DMS114 treated with DMSO at 0.1 percent for 48 hours (cell line): ENCODE measurements around the gene SLC13A2.
"Not testable (repeated sequence)": the region's sequence is repeated elsewhere in the genome, so short reads cannot be mapped to it uniquely, and the experiment has no call there.

Source experiments
- DNase-seq: peaks from one replicate; lab custom pipeline; 2025; ENCODE audit not compliant: unreplicated experiment; lab: John Stamatoyannopoulos, UW

SLC13A2 gene, protein sequence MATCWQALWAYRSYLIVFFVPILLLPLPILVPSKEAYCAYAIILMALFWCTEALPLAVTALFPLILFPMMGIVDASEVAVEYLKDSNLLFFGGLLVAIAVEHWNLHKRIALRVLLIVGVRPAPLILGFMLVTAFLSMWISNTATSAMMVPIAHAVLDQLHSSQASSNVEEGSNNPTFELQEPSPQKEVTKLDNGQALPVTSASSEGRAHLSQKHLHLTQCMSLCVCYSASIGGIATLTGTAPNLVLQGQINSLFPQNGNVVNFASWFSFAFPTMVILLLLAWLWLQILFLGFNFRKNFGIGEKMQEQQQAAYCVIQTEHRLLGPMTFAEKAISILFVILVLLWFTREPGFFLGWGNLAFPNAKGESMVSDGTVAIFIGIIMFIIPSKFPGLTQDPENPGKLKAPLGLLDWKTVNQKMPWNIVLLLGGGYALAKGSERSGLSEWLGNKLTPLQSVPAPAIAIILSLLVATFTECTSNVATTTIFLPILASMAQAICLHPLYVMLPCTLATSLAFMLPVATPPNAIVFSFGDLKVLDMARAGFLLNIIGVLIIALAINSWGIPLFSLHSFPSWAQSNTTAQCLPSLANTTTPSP

DNA sequence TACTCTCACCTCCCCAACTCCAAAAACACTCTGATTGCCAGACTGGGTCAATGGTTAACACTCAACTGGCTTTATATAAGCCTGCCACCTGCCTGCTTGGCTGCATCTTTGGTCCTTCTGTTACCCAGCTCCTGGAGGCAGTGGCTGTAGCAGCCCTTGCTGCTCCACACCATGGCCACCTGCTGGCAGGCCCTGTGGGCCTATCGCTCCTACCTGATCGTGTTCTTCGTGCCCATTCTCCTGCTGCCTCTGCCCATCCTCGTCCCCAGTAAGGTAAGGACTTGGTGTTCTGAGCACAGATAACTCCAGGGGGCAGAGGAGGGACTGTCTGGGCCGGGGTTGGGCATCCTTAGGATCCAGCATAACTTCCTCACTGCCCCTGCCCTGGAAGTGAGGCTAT, at the start of gene SLC13A2:
Gene SLC13A2 (plus strand): TSS at position 103 of the 400 bp plus-strand sequence. CDS start 69 bp downstream, at position 172.
- DNase-seq: no peak

DNA sequence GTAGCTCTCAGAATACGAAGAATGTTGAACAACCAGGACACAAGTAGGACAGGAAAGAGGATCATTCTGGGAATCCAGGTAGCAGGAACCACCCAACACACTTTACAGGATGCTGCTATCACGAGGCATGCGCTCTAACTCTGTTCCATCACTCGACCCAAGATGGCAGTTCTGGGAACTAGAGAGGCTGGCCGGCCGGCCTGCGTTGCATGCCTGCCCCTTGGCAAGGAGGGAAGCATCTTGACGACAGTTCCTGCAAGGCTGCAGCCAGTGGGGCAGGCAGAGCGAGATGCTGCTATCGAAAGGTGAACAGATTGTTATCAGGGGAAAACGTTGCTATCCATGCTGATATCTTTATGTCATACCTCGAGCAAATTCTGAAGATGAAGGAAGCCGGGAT, 48.2 kb upstream of the SLC13A2 start:
- no peak for DNase-seq

DNA sequence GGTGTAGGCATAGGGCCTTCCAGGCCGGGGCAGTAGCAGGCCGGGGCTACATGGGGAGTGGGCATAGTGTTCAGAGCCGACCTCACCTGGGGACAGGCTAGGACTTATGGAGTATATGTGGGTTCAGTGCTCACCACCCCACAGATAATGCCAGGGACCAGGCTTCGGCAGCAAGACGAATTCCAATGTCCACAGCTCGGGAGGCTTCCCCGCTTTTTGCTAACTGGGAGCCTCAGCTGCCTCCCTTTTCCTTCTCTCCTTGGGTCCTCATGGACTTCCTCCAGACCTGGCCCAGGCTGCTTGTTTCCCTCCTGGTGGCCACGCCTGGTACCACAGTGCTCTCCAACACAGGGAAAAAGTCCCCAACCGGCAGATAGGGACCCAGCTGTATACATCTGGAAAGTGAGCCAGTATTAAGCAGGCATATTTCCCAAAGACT, 47.3 kb upstream of the SLC13A2 start:
- DNase-seq: no peak

DNA sequence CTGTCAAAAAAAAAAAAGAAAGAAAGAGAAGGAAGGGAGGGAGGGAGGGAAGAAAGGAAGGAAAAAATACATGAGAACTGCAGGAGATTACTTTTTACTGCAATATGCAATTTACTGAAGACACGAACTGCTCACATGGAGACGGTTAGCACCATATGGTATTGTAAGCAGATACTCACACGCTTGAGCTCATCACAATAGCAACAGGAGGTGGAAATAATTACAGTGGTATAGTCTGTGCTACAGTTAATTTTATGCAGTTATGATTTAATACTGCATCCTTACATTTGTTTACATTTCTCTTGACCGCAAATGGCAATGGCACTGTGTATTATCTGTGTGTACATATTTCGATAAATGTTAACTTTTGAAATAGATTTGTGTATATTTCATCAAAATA, 46.1 kb upstream of the SLC13A2 start:
- no peak for DNase-seq

DNA sequence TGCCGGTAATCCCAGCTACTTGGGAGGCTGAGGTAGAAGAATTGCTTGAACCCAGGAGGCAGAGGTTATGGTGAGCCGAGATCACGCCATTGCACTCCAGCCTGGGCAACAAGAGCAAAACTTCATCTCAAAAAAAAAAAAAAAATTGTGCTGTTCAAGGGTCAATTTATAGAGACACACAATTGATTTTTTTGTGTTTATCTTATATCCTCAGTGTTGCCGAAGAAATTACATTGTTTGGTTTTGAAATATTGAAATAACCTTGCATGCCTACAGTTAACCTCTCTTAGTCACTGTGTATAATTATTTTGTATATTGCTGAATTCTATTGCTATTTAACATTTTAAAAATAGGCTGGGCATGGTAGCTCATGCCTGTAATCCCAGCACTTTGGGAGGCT, 45.5 kb upstream of the SLC13A2 start:
- not testable (repeated sequence) for DNase-seq

DNA sequence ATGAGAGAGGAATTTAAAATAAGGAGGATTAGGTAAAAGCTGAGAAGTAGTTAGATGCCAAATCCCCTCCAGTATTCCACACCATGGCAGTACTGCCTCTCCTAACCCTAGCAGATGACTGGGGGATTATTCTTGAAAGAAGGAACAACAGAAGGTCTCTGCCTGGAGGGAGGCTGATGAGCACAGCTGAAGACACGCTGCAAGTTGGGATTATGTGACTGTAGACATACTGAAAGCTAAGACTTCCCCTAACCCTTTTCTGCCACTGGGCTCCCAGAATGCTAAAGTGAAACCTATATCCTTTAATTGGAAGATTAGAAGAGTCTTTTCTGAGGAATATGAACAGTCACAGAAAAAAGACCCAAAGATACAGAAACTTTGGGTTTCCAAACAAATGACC, 39.7 kb upstream of the SLC13A2 start:
- no peak for DNase-seq

DNA sequence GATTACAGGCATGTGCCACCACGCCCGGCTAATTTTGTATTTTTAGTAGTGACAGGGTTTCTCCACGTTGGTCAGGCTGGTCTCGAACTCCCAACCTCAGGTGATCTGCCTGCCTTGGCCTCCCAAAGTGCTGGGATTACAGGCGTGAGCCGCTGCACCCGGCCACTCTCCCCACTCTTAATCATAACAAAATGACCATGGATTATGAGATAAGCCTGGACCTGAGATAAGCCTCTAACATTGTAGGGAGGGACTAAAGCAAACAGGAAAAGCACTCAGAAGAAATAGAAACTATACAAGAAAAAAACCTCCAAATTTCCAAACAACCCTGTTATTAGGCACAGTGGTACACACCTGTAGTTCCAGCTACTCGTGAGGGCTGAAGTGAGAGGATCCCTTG, 39.1 kb upstream of the SLC13A2 start:
- not testable (repeated sequence) for DNase-seq

DNA sequence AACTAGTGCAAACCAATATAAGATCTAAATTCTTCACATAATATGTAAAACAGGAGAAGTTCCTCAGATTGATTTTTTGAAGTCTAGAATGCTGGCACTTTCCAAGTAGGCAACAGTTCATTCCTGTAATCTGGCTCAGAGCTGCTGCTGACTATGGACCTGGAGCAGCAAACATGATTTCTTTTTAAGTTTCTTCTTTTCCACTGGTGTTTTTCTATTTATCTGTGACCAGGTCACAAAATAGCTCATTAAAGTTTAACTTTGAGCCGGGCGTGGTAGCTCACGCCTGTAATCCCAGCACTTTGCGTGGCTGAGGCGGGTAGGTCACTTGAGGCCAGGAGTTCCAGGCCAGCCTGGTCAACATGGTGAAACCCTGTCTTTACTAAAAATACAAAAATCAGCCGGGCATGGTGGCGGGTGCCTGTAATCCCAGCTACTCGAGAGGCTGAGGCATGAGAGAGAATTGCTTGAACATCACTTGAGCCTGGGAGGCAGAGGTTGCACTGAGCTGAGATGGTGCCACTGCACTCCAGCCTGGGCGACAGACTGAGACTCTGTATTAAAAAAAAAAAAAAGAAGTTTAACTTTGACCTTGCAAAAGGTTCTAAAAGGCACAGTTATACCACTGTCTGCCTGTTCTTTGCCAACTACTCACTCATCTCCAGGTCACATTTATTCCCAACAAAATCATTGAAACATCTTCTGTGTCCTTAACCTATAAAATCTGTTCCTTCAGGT, 29.4 kb upstream of the SLC13A2 start:
- no peak for DNase-seq

DNA sequence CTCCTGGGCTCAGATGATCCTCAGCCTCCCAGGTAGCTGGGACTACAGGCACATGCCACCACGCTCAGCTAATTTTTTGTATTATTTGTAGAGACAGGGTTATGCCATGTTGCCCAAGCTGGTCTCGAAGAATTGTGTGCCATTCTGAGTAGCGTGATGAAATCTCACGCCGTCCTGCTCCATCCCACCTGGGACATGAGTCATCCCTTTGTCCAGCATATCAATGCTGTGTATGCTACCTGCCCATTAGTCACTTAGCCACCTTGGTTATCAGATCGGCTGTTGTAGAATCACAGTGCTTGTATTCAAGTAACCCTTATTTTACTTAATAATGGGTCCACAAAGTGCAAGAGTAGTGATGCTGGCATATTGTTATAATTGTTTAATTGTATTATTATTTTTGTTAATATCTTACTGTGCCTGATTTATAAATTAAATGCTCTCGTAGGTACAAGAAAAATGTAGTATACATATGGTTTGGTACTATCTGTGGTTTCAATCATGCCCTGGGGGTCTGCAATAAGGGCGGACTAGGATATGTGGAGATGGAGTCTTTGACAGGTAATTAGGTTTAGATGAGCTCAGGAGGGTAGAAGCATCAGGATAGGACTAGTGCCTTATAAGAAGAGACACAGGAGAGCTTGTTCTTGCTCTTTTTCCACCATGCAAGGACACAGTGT, 26.6 kb upstream of the SLC13A2 start:
- DNase-seq: no peak

DNA sequence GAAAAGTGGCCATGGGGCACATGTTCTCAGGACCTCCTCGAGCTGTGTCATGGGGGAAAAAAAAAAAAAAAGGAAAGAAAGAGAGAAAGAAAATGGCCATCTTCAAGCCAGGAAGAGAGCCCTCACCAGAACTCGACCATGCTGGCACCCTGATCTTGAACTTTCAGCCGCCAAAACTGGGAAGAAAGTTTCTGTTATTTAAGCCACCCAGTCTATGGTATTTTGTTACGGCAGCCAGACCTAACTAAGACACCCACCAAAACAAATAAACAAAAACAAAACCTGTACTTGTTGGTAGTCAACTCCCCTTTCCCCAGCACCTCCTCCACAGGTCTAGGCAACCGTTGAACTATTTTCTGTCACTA, 26.1 kb upstream of the SLC13A2 start:
- no peak for DNase-seq

DNA sequence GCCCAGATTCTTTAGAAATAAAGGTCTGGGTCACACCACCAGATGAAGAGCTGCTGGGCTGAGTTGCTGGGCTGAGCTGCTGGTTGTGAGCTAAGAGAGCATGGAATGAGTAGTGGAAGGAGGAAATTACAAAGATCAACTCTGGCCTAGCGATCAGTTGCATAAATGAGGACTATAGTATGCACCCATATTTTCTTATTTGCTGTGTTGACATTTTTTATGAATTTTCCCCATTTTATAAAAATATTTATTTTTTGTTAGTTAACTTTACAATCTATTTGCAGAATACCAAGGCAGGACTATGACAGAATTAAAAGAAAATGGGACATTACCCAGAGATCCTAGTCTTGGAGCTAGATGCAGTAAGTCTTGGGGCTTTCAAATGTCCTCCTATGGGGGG, 23.6 kb upstream of the SLC13A2 start:
- no peak for DNase-seq

DNA sequence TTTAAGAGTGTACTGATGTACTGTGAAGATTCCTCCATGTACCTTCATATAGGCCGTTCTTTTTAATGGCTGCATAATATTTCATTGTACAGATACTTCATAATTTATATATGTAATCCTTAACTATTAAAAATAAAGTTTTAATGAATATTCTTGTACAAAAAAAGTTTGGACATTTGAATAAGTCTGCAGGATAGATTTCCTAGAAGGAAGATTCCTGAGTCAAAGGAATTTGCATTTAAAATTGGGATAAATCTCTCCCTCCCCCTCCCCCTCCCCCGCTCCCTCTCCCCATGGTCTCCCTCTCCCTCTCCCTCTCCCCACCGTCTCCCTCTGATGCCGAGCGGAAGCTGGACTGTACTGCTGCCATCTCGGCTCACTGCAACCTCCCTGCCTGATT, 15.6 kb upstream of the SLC13A2 start:
- DNase-seq: no peak

DNA sequence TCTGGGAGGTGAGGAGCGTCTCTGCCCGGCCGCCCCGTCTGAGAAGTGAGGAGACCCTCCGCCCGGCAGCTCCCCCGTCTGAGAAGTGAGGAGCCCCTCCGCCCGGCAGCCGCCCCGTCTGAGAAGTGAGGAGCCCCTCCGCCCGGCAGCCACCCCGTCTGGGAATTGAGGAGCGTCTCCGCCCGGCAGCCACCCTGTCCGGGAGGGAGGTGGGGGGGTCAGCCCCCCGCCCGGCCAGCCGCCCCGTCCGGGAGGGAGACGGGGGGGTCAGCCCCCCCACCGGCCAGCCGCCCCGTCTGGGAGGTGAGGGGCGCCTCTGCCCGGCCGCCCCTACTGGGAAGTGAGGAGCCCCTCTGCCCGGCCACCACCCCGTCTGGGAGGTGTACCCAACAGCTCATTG, 14.6 kb upstream of the SLC13A2 start:
- DNase-seq: not testable (repeated sequence)

DNA sequence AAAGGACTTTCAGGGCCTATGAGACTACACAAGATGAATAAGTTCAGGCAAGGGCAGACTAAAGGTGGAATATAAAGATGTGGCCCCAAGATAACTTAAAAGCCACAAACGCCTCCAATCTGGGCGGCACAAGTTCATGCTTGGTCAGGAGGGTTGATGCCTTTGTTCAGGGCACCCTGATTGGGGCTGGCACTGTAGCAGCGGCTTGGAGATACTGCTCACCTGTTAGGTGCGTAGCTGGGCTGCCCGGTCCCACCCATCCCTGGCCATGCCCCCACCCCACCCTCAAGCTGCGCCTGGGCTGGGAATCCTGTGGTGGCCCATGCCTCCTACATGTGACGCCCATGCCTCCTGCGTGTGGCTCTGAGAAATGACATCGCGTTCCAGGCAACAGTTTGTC, 12.5 kb upstream of the SLC13A2 start:
- no peak for DNase-seq

DNA sequence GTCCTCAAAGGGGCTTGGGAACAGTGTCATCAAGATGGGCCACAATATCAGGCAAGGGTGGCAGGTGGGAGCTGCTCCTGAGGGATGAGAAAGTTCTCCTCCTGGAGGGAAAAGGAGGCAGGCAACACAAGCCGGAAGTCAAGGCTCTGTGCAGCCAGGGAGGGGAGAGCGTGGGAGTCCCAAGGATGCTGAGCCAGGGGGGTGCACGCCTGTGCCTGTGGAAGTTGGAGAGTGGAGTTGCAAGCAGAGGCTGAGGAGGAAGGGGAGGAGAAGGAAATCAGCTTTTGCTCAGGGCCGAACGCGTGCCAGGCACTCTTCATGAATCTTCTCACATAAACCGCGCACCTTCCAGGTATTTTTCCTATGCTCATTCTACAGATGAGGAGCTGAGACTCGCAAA, 7.4 kb upstream of the SLC13A2 start:
- no peak for DNase-seq

DNA sequence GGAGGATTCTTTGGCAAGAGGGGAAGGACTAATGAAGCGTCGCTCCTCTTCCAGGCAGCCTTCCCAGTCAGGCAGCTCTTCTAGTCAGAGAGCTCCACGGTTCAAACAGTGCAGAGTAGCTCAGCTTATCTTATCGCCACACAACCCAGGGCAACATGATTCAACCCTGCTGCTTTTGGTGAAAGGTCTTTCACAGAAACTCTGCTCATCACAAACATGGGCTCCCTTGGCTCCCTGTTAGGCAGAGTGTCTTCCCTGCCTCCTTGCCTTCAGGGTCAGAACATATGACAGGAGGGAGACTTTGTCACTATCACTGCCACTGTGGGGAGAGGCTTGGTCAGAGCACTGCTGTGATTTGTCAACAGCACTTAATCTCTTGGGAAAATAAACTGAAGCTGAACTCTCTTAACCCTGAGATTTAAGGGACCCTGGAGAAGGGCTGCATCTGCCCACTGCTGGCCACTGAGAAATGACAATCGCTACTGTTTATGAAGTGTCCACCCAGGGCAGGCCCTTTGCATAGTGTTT, 6.9 kb upstream of the SLC13A2 start:
- DNase-seq: no peak

DNA sequence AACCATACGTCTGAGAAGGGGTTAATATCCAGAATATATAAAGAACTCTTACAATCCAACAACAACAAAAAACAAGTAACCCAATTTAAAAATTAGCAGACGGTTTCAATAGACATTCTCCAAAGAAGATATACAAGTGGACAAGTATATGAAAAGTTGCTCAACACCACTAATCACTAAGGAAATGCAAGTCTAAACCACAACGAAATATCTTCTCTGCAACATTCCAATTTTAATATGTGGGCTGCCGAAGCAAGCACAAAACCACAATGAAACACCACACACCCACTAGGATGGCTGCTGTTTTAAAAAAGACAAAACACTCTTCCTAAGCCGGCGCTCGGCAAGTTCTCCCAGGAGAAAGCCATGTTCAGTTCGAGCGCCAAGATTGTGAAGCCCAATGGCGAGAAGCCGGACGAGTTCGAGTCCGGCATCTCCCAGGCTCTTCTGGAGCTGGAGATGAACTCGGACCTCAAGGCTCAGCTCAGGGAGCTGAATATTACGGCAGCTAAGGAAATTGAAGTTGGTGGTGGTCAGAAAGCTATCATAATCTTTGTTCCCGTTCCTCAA, 5.9 kb upstream of the SLC13A2 start:
- DNase-seq: no peak

DNA sequence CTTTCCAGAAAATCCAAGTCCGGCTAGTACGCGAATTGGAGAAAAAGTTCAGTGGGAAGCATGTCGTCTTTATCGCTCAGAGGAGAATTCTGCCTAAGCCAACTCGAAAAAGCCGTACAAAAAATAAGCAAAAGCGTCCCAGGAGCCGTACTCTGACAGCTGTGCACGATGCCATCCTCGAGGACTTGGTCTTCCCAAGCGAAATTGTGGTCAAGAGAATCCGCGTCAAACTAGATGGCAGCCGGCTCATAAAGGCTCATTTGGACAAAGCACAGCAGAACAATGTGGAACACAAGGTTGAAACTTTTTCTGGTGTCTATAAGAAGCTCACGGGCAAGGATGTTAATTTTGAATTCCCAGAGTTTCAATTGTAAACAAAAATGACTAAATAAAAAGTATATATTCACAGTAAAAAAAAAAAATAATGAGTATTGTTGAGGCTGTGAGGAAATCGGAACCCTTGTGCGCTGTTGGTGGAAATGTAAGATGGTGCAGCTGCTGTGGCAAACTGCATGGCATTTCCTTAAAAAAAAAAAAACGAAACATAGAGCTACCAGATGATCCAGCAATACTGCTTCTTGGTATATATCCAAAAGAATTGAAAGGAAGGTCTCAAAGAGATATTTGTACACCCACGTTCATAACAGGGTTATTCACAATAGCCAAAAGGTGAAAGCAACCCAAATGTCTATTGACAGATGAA, 5.3 kb upstream of the SLC13A2 start:
- DNase-seq: not testable (repeated sequence)

DNA sequence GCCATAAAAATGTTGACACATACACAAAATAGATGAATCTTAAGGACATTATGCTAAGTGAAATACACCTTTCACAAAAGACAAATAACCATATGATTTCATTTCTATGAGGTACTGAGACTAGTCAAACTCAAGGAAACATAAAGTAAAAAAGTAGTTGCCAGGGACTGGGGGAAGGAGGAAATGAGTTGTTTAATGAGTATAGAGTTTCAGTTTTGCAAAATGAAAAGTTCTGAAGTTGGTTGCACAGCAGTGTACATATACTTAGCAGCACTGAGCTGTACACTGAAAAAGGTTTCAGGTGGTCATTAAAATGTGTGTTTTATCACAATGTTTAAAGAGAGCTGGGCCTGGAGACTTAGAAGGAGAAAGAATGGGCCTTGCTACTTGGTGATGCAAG, 4.7 kb upstream of the SLC13A2 start:
- DNase-seq: no peak

DNA sequence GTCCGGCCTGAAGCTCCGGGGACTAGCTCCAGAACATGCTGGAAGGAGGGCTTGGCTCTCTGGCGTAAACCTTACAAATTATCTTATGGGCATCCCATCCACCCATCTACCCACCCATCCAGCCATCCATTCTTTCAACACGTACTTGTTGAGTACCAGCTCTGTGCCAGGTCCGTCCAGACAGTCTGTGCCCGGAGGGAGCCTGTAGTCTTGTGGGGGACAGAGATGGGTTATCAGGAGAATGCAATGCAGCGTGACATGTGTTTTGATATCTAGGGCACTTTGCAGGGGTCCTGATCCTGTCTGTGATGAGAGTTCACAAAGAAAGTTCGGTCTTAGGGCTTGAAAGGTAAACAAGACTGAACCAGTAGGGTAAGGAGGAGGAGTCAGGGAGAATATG, 4.1 kb upstream of the SLC13A2 start:
- no peak for DNase-seq
